WTC11 (cell line): Measurements from ENCODE around the gene TMEM117. TPM values are rescaled to one million over a fixed set of nuclear protein-coding genes. Genes with fewer than 3 reads are reported as not detected.
A peak's percentile ranks its signal among the peaks of the same experiment; 100 is the strongest.

ENCODE experiments used
- ATAC-seq: fragments of 200-7000 bp; cut with Tn5 transposase; 2 replicates; pipeline ENCODE4 v1.10.0; 2021; ENCODE audit warnings: mild to moderate bottlenecking, moderate library complexity
- CTCF ChIA-PET: fragments of 300-600 bp; sonication (Branson Sonifier 250); formaldehyde crosslinking; loops from one replicate; lab custom pipeline; 2021; ENCODE audit warnings: antibody characterized with exemption; lab: Charles Lee
- POLR2A ChIA-PET: fragments of 350-600 bp; sonication (Branson Sonifier 250); formaldehyde crosslinking; loops from one replicate; lab custom pipeline; 2021; ENCODE audit warnings: antibody characterized with exemption; lab: Charles Lee
- DNase-seq: peaks from one replicate; pipeline ENCODE4 v3.0.0; 2021; ENCODE audit warnings: low spot score
- H3K27ac Mint-ChIP-seq: 2 replicates; pipeline ENCODE4 v1.8.0; 2021; ENCODE audit warnings: mixed read lengths
- H3K27me3 Mint-ChIP-seq: 2 replicates; pipeline ENCODE4 v1.8.0; 2021; ENCODE audit warnings: low read depth, mild to moderate bottlenecking, moderate library complexity, mixed read lengths
- H3K36me3 Mint-ChIP-seq: 2 replicates; pipeline ENCODE4 v1.8.0; 2021; ENCODE audit warnings: mixed read lengths
- H3K4me1 Mint-ChIP-seq: 2 replicates; pipeline ENCODE4 v1.8.0; 2022; ENCODE audit warnings: mixed read lengths
- H3K4me3 Mint-ChIP-seq: 2 replicates; pipeline ENCODE4 v1.8.0; 2021; ENCODE audit warnings: mild to moderate bottlenecking, moderate library complexity, mixed read lengths
- H3K9me3 Mint-ChIP-seq: 2 replicates; pipeline ENCODE4 v1.8.0; 2021; ENCODE audit warnings: mixed read lengths
- AR ChIP-seq: fragments of 250-450 bp; sonication (Bioruptor Pico); IDR thresholded peaks from 2 replicates; pipeline ENCODE4 v1.9.0; 2021; ENCODE audit warnings: mild to moderate bottlenecking
- ESRRA ChIP-seq: sonication (generic); formaldehyde crosslinking; IDR thresholded peaks from 2 replicates; pipeline ENCODE4 v1.8.1; 2022; ENCODE audit warnings: mild to moderate bottlenecking, missing genetic modification reagents, borderline replicate concordance
- FOXP4 ChIP-seq: sonication (generic); formaldehyde crosslinking; IDR thresholded peaks from 2 replicates; pipeline ENCODE4 v1.8.0; 2022; ENCODE audit warnings: mild to moderate bottlenecking, missing genetic modification reagents
- NR2C2 ChIP-seq: sonication (generic); formaldehyde crosslinking; IDR thresholded peaks from 2 replicates; pipeline ENCODE4 v1.8.0; 2022; ENCODE audit warnings: mild to moderate bottlenecking, missing genetic modification reagents
- PRDM15 ChIP-seq: sonication (generic); formaldehyde crosslinking; IDR thresholded peaks from 2 replicates; pipeline ENCODE4 v1.8.0; 2022; ENCODE audit warnings: missing genetic modification reagents
- PRRX2 ChIP-seq: fragments of 250-450 bp; sonication (Bioruptor Pico); IDR thresholded peaks from 2 replicates; pipeline ENCODE4 v1.8.0; 2021; ENCODE audit warnings: mild to moderate bottlenecking
- STAT6 ChIP-seq: sonication (generic); formaldehyde crosslinking; conservative IDR thresholded peaks from 2 replicates; pipeline ENCODE4 v1.8.1; 2023; ENCODE audit warnings: mild to moderate bottlenecking, low read depth, missing genetic modification reagents, moderate library complexity
- TP53 ChIP-seq: sonication (generic); formaldehyde crosslinking; IDR thresholded peaks from 2 replicates; pipeline ENCODE4 v1.8.1; 2023; ENCODE audit warnings: mild to moderate bottlenecking, missing genetic modification reagents
- USF2 ChIP-seq: sonication (generic); formaldehyde crosslinking; IDR thresholded peaks from 2 replicates; pipeline ENCODE4 v1.8.1; 2023; ENCODE audit warnings: mild to moderate bottlenecking, missing genetic modification reagents, moderate library complexity
- ZBTB43 ChIP-seq: sonication (generic); formaldehyde crosslinking; IDR thresholded peaks from 2 replicates; pipeline ENCODE4 v1.8.1; 2023; ENCODE audit warnings: mild to moderate bottlenecking, missing genetic modification reagents
- ZNF416 ChIP-seq: fragments of 250-450 bp; sonication (Bioruptor Pico); IDR thresholded peaks from 2 replicates; pipeline ENCODE4 v1.9.0; 2021; ENCODE audit warnings: mild to moderate bottlenecking, inconsistent platforms
- ZNF425 ChIP-seq: fragments of 250-450 bp; sonication (Bioruptor Pico); conservative IDR thresholded peaks from 2 replicates; pipeline ENCODE4 v1.9.0; 2021; ENCODE audit warnings: mild to moderate bottlenecking
- total RNA-seq: library from RNA; stranded (reverse); gene quantifications from 3 replicates; pipeline ENCODE4 v1.2.3, GENCODE V29; 2021

TMEM117 gene
- total RNA-seq, 1 experiment from 2014 or later: 1.5 TPM

- TF ChIP-seq AR (CRISPR knock-in tag) (no peak), TP53 (CRISPR knock-in tag) (no peak), ESRRA (CRISPR knock-in tag) (no peak; the same call in 1 of the 2 replicates), STAT6 (CRISPR knock-in tag) (no peak), FOXP4 (CRISPR knock-in tag) (peak; percentile 70), NR2C2 (CRISPR knock-in tag) (no peak), PRDM15 (CRISPR knock-in tag) (no peak), ZNF416 (CRISPR knock-in tag) (no peak), PRRX2 (no peak)
Measured at GRCh38 chr12:43805860-43806736, 29.8 kb upstream of the TMEM117 start, which contains the start of gene TWF1 (continued).

GRCh38 chr12:43806737-43807072 is 29.2 kb upstream of the TMEM117 start:
- ChIA-PET CTCF (interaction anchor here (0.7 to 2.9 kb wide), 7 partner anchors 13 to 108 kb away, joined by 3 to 28 read pairs (median 3); partner anchors contain the start of genes IRAK4 and PUS7L), POLR2A (interaction anchor here (1.5 kb wide), 1 partner anchor 14 kb away, joined by 3 read pairs; no protein-coding TSS in a partner anchor)
- H3K36me3 Mint-ChIP-seq: peaks cover 10% of the 10 kb centered on the region
- no peaks in the 10 kb centered on the region for H3K9me3 Mint-ChIP-seq
- peaks cover 12% of the 10 kb centered on the region for H3K4me1 Mint-ChIP-seq
- H3K27ac Mint-ChIP-seq: peak overlapping the region; percentile 100
- TF ChIP-seq ZBTB43 (no peak), ZNF425 (CRISPR knock-in tag) (no peak), PRRX2 (no peak), USF2 (CRISPR knock-in tag) (no peak)
- H3K4me3 Mint-ChIP-seq: peak overlapping the region; percentile 99
- DNase-seq (no peak), ATAC-seq (no peak)
- no peaks in the 10 kb centered on the region; the same call in 1 of the 2 replicates for H3K27me3 Mint-ChIP-seq
